ENCODE data around the gene WNT9B.
A peak's percentile ranks its signal among the peaks of the same experiment; 100 is the strongest.

WNT9B gene

GRCh38 chr17:46851029-46851741 is at the start of gene WNT9B:
Gene WNT9B, plus strand, starts transcription at chr17:46851583. Its CDS starts 56 bp downstream, at chr17:46851639.
- peak; percentile 51 for DNase-seq (ENCODE audit: low spot score)

DNA sequence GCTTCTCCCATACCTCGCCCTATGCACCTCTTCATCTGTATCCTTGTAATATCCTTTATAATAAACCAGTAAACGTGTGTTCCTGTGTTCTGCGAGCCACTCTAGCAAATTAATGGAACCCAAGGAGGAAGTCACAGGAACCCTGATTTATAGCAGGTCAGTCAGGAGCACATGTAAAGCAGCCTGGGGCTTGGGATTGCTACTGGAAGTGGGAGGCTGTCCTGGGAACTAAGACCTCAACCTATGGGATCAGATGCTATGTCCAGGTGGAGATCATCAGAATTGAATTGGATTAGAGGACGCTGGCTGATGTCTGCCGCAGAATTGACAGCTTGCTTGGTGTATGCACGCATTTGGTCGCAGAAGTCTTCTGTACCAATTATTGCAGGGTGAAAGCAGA is 48.6 kb upstream of the WNT9B start:
- DNase-seq (ENCODE audit: low spot score), result no peak

- no peak for DNase-seq (ENCODE audit: low spot score)
Observed at GRCh38 chr17:46803544-46803943, 47.8 kb upstream of the WNT9B start.

DNA sequence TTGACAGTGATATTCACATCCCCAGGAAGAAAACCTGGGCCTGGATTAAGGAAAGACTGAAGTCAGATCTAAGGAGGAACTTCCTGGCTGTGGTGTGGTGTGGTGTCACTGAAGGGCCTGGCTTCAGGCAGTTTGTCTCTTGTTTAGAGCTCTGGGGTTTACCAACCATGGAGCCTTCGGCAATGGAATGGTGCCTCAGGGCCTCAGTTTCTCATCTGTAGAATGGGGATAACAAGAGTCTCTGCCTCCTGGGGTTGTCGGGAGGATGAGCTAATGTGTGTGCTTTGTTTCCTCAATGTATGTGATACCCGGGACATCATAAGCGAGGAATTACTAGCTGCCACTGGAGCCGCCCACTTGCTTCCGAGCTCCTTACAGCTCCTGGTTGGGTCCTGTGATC is 45.6 kb upstream of the WNT9B start:
- no peak for DNase-seq (ENCODE audit: low spot score)

- DNase-seq (ENCODE audit: low spot score), result no peak
Observed at GRCh38 chr17:46809110-46809571, 42.2 kb upstream of the WNT9B start.

GRCh38 chr17:46810837-46811236 is 40.5 kb upstream of the WNT9B start:
- DNase-seq (ENCODE audit: low spot score), result no peak

DNA sequence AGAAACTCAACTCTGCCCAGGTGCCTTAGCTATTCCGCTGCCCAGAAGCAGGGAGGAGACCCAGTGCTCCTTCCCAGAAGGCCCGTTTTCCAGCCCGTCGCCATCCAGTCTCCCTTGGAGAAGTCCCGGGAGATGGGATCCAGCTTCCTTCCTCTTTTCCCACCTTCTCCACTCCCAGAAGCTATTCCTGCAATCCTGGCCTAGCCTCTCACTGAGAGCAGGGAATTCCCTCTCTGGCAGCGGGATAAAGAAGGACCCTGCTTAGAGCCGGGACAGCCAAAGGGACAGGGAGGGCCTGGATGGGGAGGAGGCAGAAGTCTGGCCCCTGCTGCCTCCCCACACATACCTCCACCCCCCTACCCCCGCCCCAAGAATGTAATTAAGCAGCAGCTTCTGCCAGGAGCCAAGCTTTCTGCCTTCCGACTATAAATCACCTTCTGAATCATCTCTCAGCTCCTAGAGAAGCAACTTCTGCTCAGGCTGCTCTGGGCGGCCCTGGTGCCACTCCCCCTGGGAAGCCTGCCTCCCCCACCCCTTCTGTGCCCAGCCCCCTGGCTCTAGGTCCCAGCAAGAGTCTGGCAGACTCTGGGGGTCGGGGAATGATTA is 39.3 kb upstream of the WNT9B start:
- no peak for DNase-seq (ENCODE audit: low spot score)

GRCh38 chr17:46812624-46813318 is 38.6 kb upstream of the WNT9B start:
- DNase-seq (ENCODE audit: low spot score), result no peak

- no peak for DNase-seq (ENCODE audit: low spot score)
Observed at GRCh38 chr17:46813920-46814319, 37.5 kb upstream of the WNT9B start.

- DNase-seq (ENCODE audit: low spot score), result no peak
Observed at GRCh38 chr17:46814446-46814845, 36.9 kb upstream of the WNT9B start.

GRCh38 chr17:46815474-46816353 is 35.7 kb upstream of the WNT9B start:
- DNase-seq (ENCODE audit: low spot score), result no peak

DNA sequence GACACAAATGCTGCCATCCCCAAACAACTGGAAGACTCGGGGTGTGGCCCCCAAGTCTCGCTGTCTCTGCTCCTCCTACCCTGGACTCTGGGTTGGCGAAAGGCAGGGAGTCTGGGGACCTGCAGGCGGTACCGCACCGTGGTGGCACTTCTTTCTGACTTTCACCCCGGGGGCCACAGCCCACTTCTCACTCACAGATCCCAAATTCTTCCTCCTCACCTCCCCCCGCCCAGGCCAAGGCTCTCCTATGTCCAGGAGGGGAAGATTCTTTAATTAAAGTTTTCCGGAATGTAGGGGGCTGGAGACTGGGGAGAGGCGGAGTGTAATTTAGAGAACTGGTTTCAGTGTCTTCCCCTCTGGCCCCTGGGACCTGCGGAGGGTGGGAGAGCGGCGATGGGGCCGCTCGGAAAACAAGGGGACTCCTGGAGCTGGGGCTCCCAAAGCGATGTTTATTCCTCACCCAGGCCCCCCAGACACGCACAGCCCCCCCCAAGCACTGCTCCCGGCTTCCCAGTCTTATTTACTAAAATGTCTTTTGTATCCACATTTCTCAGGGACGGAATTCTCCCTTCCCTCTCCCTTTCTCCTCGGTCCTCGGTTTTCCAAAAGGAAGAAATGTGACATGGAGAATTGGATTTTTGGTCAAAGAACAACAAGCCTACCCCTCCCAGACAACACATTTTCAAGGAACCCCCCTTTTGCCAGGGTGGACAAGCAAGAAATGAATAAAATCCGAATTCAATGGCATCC is 34.1 kb upstream of the WNT9B start:
- DNase-seq (ENCODE audit: low spot score), result no peak

- DNase-seq (ENCODE audit: low spot score), result no peak
Observed at GRCh38 chr17:46817901-46818209, 33.5 kb upstream of the WNT9B start.

DNA sequence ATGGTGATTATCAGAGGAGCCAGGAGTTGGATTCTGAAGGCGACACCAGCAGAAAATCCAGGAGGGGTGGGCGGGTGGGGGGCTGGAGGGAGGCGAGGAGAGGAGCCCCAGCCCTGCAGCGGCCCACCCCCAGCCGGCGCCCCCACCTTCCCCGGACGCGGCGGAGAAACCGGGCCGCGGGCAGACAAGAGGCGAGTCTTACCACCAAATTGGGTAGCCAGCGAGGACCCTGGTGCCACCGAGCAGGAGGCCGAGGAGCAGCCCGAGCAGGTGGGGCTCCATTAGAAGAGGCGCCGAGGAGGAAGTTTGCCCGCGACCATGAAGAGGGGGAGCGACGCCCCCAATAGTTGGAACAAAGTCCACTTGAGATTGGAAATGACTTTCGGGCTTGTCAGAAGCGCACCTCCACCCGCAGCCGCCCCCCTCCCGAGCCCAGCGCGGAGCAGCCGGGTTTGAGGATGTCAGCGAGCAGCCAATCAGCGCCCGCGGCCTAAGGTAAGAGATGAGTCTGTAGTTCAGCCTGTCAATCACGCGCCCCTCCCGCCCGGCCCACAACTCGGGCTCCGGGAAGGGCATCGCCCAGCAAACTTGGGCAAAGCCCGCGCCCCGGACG is 33.0 kb upstream of the WNT9B start, which contains the start of gene WNT3:
TSS of gene WNT3 (minus strand) at position 377 of the 613 bp plus-strand sequence. CDS start at position 282, 95 bp downstream.
- no peak for DNase-seq (ENCODE audit: low spot score)

DNA sequence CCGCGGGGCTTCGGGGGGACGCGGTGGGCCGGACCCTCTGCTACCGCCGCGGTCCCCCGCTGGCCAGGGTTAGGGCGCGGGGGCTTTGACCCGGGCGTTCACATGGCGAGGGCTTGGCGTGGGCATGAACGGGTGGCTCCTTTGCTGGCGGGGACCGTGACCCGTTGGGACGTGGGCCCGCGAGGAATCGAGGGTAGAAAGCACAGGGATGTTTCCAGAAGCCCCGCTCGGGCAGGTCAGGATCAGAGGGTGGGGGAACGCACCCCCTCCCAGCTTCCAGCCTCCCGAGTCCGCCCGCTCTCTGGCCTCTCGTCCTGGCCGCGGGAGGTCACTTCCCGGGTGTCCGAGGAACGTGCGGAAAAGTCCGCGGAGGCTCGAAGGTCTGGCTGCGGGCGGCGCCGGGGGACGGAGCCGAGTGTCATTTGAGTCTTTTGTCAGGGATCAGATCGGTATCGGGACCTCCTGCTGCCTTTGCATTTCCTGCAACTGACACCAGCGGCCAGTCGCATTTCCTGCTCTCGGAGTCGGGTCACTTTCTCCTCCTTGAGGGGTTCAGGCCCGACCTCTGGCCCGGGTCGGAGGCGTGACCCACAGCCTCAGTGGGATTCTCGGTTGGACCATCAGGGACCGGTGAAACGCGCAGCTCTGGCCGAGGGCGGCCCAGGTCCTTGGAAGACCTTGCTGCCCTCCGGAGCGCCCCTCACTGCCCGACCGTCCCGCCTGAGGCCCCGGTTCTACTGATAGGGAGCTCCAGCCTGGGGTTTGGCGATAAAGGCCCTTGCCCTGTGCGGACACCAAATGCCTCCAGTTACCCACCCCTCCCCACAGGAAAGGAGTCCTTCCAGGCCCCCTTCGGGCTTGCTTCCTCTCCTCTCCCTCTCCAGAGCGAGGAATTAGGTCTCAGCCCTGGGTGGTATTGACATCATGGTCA is 32.2 kb upstream of the WNT9B start:
- DNase-seq (ENCODE audit: low spot score), result no peak

- DNase-seq (ENCODE audit: low spot score), result no peak
Observed at GRCh38 chr17:46819906-46820351, 31.5 kb upstream of the WNT9B start.

- no peak for DNase-seq (ENCODE audit: low spot score)
Observed at GRCh38 chr17:46820592-46821450, 30.6 kb upstream of the WNT9B start.

GRCh38 chr17:46821482-46822387 is 29.6 kb upstream of the WNT9B start:
- no peak for DNase-seq (ENCODE audit: low spot score)
